Measurements from ENCODE around the gene CENPO.
"Not testable (repeated sequence)": the region's sequence is repeated elsewhere in the genome, so short reads cannot be mapped to it uniquely, and the experiment has no call there.

Gene CENPO

GRCh38 chr2:24791452-24791851 is 1.8 kb upstream of the CENPO start:
- no peak for DNase-seq

- DNase-seq, result no peak
Measured at GRCh38 chr2:24792542-24792873, 717 bp upstream of the CENPO start.

GRCh38 chr2:24793761-24794435 is 673 bp downstream of the CENPO start:
- peak; percentile 72 for DNase-seq

GRCh38 chr2:24797644-24798043 is 4.4 kb downstream of the CENPO start:
- no peak for DNase-seq

GRCh38 chr2:24800487-24800886 is 7.3 kb downstream of the CENPO start:
- DNase-seq, result not testable (repeated sequence)

GRCh38 chr2:24805811-24806660 is 12.8 kb downstream of the CENPO start:
- not testable (repeated sequence) for DNase-seq

GRCh38 chr2:24806661-24807036 is 13.4 kb downstream of the CENPO start:
- no peak for DNase-seq

- no peak for DNase-seq
Measured at GRCh38 chr2:24809316-24810007, 16.2 kb downstream of the CENPO start.

- DNase-seq, result no peak
Measured at GRCh38 chr2:24813691-24814137, 20.5 kb downstream of the CENPO start.

- no peak for DNase-seq
Measured at GRCh38 chr2:24814516-24814915, 21.3 kb downstream of the CENPO start.

- DNase-seq, result no peak
Measured at GRCh38 chr2:24815171-24815570, 21.9 kb downstream of the CENPO start.

- DNase-seq, result no peak
Measured at GRCh38 chr2:24816404-24816803, 23.2 kb downstream of the CENPO start.

GRCh38 chr2:24816884-24817283 is 23.7 kb downstream of the CENPO start:
- DNase-seq, result no peak

GRCh38 chr2:24818721-24819167 is 25.5 kb downstream of the CENPO start:
- no peak for DNase-seq

GRCh38 chr2:24819442-24820174 is 26.4 kb downstream of the CENPO start:
- DNase-seq, result no peak

GRCh38 chr2:24820175-24820513 is 26.9 kb downstream of the CENPO start:
- DNase-seq, result no peak

GRCh38 chr2:24820598-24821432 is 27.6 kb downstream of the CENPO start:
- DNase-seq, result peak; percentile 29

- no peak for DNase-seq
Measured at GRCh38 chr2:24821433-24821891, 28.2 kb downstream of the CENPO start.

- DNase-seq, result no peak
Measured at GRCh38 chr2:24822049-24822706, 29.0 kb downstream of the CENPO start.

- DNase-seq, result no peak
Measured at GRCh38 chr2:24824071-24824588, 30.9 kb downstream of the CENPO start.

Data from NCI-H2171 treated with DMSO at 0.1 percent for 48 hours (cell line).